Panc1 (cell line): ENCODE results near the gene MYLK3.
A peak's percentile ranks its signal among the peaks of the same experiment; 100 is the strongest.

ENCODE experiments used
- CTCF ChIP-seq: fragments of 450-650 bp; IDR thresholded peaks from 2 replicates; pipeline ENCODE4 v1.5.1; 2017; ENCODE audit warnings: mild to moderate bottlenecking
- POLR2AphosphoS5 ChIP-seq: IDR thresholded peaks from 2 replicates; pipeline ENCODE4 v1.6.1; 2012; ENCODE audit warnings: mild to moderate bottlenecking, low read depth, low read length, moderate library complexity
- REST ChIP-seq, 2 experiments: IDR thresholded peaks; 2 replicates each; pipeline ENCODE4 v1.6.1; 2011 to 2012; ENCODE audit warnings: low read depth in 2 of 2, control low read depth in 1 of 2, low read length in 1 of 2, mild to moderate bottlenecking in 1 of 2, moderate library complexity in 1 of 2; ENCODE audit not compliant: insufficient read depth in 1 of 2
- SIN3A ChIP-seq: IDR thresholded peaks from 2 replicates; pipeline ENCODE4 v1.6.1; 2012; ENCODE audit warnings: low read depth, mild to moderate bottlenecking, low read length, moderate library complexity, borderline replicate concordance; ENCODE audit not compliant: insufficient read depth
- TCF7L2 ChIP-seq: IDR thresholded peaks from 2 replicates; pipeline ENCODE4 v1.6.1; 2011; ENCODE audit warnings: mild to moderate bottlenecking, low read depth, low read length, inconsistent platforms

- TF ChIP-seq CTCF (peak; percentile 92), REST (IDR thresholded peaks at IDR 0.05; ENCODE audit: insufficient read depth in 1 of 2, low read depth in 2 of 2, low read length in 1 of 2) (no peak), POLR2AphosphoS5 (no peak), TCF7L2 (no peak), SIN3A (no peak)
These were observed 74.7 kb downstream of the MYLK3 start for GRCh38 chr16:46673320-46674013.
